Panc1 (cell line): ENCODE results near the gene AGBL4. TPM values are rescaled to one million over a fixed set of nuclear protein-coding genes. Genes with fewer than 3 reads are reported as not detected.

Experiments
- ATAC-seq: fragments of 200-7000 bp; cut with Tn5 transposase; 2 replicates; pipeline ENCODE4 v1.9.1; 2020; ENCODE audit warnings: mild to moderate bottlenecking, moderate library complexity
- BruUV-seq: library from RNA; stranded (reverse); fragments of 400-500 nt; replicated peaks from 2 replicates; lab custom pipeline; 2021; lab: Mats Ljungman, UMichigan
- CTCF ChIA-PET: fragments of 300-600 bp; sonication (Branson Sonifier 250); formaldehyde crosslinking; loops from one replicate; lab custom pipeline; 2022; ENCODE audit warnings: antibody characterized with exemption; lab: Charles Lee
- POLR2A ChIA-PET: fragments of 300-600 bp; sonication (Branson Sonifier 250); formaldehyde crosslinking; loops from one replicate; lab custom pipeline; 2022; ENCODE audit warnings: antibody characterized with exemption; lab: Charles Lee
- DNase-seq: peaks from one replicate; pipeline ENCODE4 v3.0.0-alpha.2; 2010; ENCODE audit warnings: low read depth, low spot score
- H3K27ac ChIP-seq: 2 replicates; pipeline ENCODE4 v1.5.1; 2011; ENCODE audit warnings: mild to moderate bottlenecking, low read length, inconsistent platforms
- H3K27me3 ChIP-seq: fragments of 200-500 bp; sonication (Bioruptor generic); 2 replicates; pipeline ENCODE4 v1.6.0; 2014; ENCODE audit warnings: low read length, inconsistent platforms; ENCODE audit not compliant: control insufficient read depth, insufficient read depth
- H3K36me3 ChIP-seq: fragments of 200-500 bp; sonication (Bioruptor generic); 2 replicates; pipeline ENCODE4 v1.5.1; 2014; ENCODE audit warnings: inconsistent platforms, mild to moderate bottlenecking, low read length, moderate library complexity; ENCODE audit not compliant: control insufficient read depth, insufficient read depth
- H3K4me1 ChIP-seq: 2 replicates; pipeline ENCODE4 v1.5.1; 2011; ENCODE audit warnings: inconsistent platforms, mild to moderate bottlenecking, low read length, moderate library complexity; ENCODE audit not compliant: control insufficient read depth, insufficient read depth
- H3K4me3 ChIP-seq, 2 experiments: 2 replicates each; pipeline ENCODE4 v1.5.1; 2011 to 2012; ENCODE audit warnings: low read depth in 2 of 2, low read length in 2 of 2, mild to moderate bottlenecking in 2 of 2, inconsistent platforms in 1 of 2, moderate library complexity in 1 of 2
- H3K9me3 ChIP-seq: fragments of 200-500 bp; sonication (Bioruptor generic); 2 replicates; pipeline ENCODE4 v1.5.1; 2014; ENCODE audit warnings: low read depth, mild to moderate bottlenecking, inconsistent platforms, low read length, moderate library complexity; ENCODE audit not compliant: control insufficient read depth, insufficient read depth
- POLR2AphosphoS5 ChIP-seq: IDR thresholded peaks from 2 replicates; pipeline ENCODE4 v1.6.1; 2012; ENCODE audit warnings: mild to moderate bottlenecking, low read depth, low read length, moderate library complexity
- SIN3A ChIP-seq: IDR thresholded peaks from 2 replicates; pipeline ENCODE4 v1.6.1; 2012; ENCODE audit warnings: low read depth, mild to moderate bottlenecking, low read length, moderate library complexity, borderline replicate concordance; ENCODE audit not compliant: insufficient read depth
- TCF7L2 ChIP-seq: IDR thresholded peaks from 2 replicates; pipeline ENCODE4 v1.6.1; 2011; ENCODE audit warnings: mild to moderate bottlenecking, low read depth, low read length, inconsistent platforms
- in situ Hi-C: cut with HindIII; loops from 2 replicates; pipeline ENCODE4 v1.10.0; 2016; ENCODE audit warnings: low sequenced_read_pairs, low pct_unique_long_range_greater_than_20kb
- intact Hi-C: fragments of 100-400 bp; cut with micrococcal nuclease; formaldehyde crosslinking; loops from one replicate; pipeline ENCODE4 v1.10.0; 2022; ENCODE audit not compliant: unreplicated experiment
- total RNA-seq: library from RNA; stranded (reverse); gene quantifications from one replicate; pipeline ENCODE4 v1.2.1, GENCODE V29; 2021; ENCODE audit not compliant: unreplicated experiment
- TF ChIP-seq, protein P1 (sequence below), 2 experiments: IDR thresholded peaks; 2 replicates each; pipeline ENCODE4 v1.6.1; 2011 to 2012; ENCODE audit warnings: low read depth in 2 of 2, control low read depth in 1 of 2, low read length in 1 of 2, mild to moderate bottlenecking in 1 of 2, moderate library complexity in 1 of 2; ENCODE audit not compliant: insufficient read depth in 1 of 2
- TF ChIP-seq, protein P2 (sequence below): fragments of 450-650 bp; IDR thresholded peaks from 2 replicates; pipeline ENCODE4 v1.5.1; 2017; ENCODE audit warnings: mild to moderate bottlenecking

The AGBL4 gene
- total RNA-seq, 1 experiment from 2014 or later: not detected

DNA sequence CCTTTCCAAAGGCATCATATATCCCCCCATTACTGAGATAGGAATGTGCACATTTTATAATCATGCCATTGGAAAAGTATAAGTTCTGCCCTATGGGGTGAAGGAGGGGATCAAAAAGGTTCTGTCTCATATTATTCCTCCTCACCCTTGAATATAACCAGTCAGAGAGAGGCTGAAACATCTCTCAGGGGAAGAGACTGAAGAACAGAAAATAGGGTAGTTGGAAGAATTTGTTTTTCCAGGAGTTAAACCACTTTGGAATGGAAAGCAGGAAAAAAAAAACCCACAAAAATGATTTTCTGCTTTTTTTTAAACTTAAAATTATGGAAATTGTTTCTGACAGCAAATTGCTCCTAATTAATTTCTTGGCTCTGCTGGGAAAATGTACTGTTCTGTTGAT is 1194.3 kb downstream of the AGBL4 start:
- in situ Hi-C loops: no loop called here
- H3K27me3 ChIP-seq: no peaks in the 10 kb centered on the region; the same call in 1 of the 2 replicates
- ChIA-PET POLR2A (no interaction called here), CTCF (no interaction called here)
- no peaks in the 10 kb centered on the region for H3K36me3 ChIP-seq
- no peak overlapping the region for H3K4me3 ChIP-seq
- intact Hi-C loops: no loop called here
- TF ChIP-seq SIN3A (no peak), TCF7L2 (no peak), POLR2AphosphoS5 (no peak)
- TF ChIP-seq, protein P1, sequence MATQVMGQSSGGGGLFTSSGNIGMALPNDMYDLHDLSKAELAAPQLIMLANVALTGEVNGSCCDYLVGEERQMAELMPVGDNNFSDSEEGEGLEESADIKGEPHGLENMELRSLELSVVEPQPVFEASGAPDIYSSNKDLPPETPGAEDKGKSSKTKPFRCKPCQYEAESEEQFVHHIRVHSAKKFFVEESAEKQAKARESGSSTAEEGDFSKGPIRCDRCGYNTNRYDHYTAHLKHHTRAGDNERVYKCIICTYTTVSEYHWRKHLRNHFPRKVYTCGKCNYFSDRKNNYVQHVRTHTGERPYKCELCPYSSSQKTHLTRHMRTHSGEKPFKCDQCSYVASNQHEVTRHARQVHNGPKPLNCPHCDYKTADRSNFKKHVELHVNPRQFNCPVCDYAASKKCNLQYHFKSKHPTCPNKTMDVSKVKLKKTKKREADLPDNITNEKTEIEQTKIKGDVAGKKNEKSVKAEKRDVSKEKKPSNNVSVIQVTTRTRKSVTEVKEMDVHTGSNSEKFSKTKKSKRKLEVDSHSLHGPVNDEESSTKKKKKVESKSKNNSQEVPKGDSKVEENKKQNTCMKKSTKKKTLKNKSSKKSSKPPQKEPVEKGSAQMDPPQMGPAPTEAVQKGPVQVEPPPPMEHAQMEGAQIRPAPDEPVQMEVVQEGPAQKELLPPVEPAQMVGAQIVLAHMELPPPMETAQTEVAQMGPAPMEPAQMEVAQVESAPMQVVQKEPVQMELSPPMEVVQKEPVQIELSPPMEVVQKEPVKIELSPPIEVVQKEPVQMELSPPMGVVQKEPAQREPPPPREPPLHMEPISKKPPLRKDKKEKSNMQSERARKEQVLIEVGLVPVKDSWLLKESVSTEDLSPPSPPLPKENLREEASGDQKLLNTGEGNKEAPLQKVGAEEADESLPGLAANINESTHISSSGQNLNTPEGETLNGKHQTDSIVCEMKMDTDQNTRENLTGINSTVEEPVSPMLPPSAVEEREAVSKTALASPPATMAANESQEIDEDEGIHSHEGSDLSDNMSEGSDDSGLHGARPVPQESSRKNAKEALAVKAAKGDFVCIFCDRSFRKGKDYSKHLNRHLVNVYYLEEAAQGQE (IDR thresholded peaks at IDR 0.05; ENCODE audit: insufficient read depth in 1 of 2, low read depth in 2 of 2, low read length in 1 of 2): no peak
- TF ChIP-seq, protein P2, sequence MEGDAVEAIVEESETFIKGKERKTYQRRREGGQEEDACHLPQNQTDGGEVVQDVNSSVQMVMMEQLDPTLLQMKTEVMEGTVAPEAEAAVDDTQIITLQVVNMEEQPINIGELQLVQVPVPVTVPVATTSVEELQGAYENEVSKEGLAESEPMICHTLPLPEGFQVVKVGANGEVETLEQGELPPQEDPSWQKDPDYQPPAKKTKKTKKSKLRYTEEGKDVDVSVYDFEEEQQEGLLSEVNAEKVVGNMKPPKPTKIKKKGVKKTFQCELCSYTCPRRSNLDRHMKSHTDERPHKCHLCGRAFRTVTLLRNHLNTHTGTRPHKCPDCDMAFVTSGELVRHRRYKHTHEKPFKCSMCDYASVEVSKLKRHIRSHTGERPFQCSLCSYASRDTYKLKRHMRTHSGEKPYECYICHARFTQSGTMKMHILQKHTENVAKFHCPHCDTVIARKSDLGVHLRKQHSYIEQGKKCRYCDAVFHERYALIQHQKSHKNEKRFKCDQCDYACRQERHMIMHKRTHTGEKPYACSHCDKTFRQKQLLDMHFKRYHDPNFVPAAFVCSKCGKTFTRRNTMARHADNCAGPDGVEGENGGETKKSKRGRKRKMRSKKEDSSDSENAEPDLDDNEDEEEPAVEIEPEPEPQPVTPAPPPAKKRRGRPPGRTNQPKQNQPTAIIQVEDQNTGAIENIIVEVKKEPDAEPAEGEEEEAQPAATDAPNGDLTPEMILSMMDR: no peak
- H3K4me1 ChIP-seq: no peaks in the 10 kb centered on the region
- no peaks in the 10 kb centered on the region for H3K9me3 ChIP-seq
- DNase-seq: no peak
- H3K27ac ChIP-seq: no peak overlapping the region
- ATAC-seq: no peak
- no TSS peak for BruUV-seq

DNA sequence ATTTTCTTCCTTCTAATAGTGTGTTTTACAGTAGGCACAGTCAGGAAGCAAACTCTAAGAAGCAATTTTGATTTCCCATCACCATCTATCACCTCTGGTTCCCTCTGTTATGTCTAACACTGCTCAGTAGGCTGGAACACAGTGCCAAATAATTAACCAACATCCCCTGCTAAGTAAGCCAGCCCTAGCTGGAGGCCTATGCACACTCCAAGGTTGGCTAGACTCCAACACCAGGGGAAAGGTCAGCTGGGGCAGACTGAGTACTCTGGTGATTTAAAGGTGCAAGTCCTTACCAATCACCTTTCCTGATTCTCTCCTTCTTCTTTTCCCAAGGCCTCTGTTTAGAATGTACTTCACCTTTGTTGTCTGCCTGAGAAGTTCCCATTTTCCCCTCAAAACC is 1200.6 kb downstream of the AGBL4 start:
- POLR2A ChIA-PET: no interaction called here
- ATAC-seq (no peak), DNase-seq (no peak)
- intact Hi-C loops: loop anchor here (5.0 kb wide), 1 partner anchor 146 kb away; no protein-coding TSS in a partner anchor
- H3K9me3 ChIP-seq: no peaks in the 10 kb centered on the region
- H3K36me3 ChIP-seq: no peaks in the 10 kb centered on the region
- H3K4me3 ChIP-seq: no peak overlapping the region
- CTCF ChIA-PET: no interaction called here
- no peaks in the 10 kb centered on the region for H3K4me1 ChIP-seq
- no peak overlapping the region for H3K27ac ChIP-seq
- TF ChIP-seq, protein P2: no peak
- TF ChIP-seq, protein P1 (IDR thresholded peaks at IDR 0.05; ENCODE audit: insufficient read depth in 1 of 2, low read depth in 2 of 2, low read length in 1 of 2): no peak
- TF ChIP-seq SIN3A: no peak
- no peak for TF ChIP-seq POLR2AphosphoS5
- TF ChIP-seq TCF7L2: no peak
- in situ Hi-C loops: no loop called here
- no peaks in the 10 kb centered on the region; the same call in 1 of the 2 replicates for H3K27me3 ChIP-seq
- BruUV-seq: no TSS peak
